Uterus (tissue), 4 donors: ENCODE data around the gene UNC79. TPM values are rescaled to one million over a fixed set of nuclear protein-coding genes. Genes with fewer than 3 reads are reported as not detected.

ENCODE experiments used
- DNase-seq, 2 donors: peaks; one replicate each; pipeline ENCODE4 v3.0.0-alpha.2; 2019 to 2020
- H3K27ac ChIP-seq, 2 donors: fragments of 200-600 bp; sonication (generic); 1 replicate in 1 of 2; 2 replicates in 1 of 2; pipeline ENCODE4 v1.5.1; 2016 to 2018
- H3K27me3 ChIP-seq, 2 donors: fragments of 200-600 bp; sonication (generic); one replicate each; pipeline ENCODE4 v1.5.1; 2018 to 2019; ENCODE audit warnings: control low read depth in 1 of 2
- H3K36me3 ChIP-seq, 2 donors: fragments of 200-600 bp; sonication (generic); one replicate each; pipeline ENCODE4 v1.5.1; 2019; ENCODE audit warnings: control low read depth in 1 of 2
- H3K4me1 ChIP-seq, 2 donors: fragments of 200-600 bp; sonication (generic); one replicate each; pipeline ENCODE4 v1.5.1; 2018 to 2019; ENCODE audit warnings: control low read depth in 1 of 2
- H3K4me3 ChIP-seq, 2 donors: fragments of 200-600 bp; sonication (generic); 1 replicate in 1 of 2; 2 replicates in 1 of 2; pipeline ENCODE4 v1.5.1; 2018 to 2019; ENCODE audit warnings: mild to moderate bottlenecking in 1 of 2
- H3K9me3 ChIP-seq, 2 donors: fragments of 200-600 bp; sonication (generic); one replicate each; pipeline ENCODE4 v1.5.1; 2019; ENCODE audit warnings: control low read depth in 1 of 2
- POLR2A ChIP-seq, 2 donors: fragments of 450-650 bp; IDR thresholded peaks; one replicate each; pipeline ENCODE4 v1.6.1; 2016; ENCODE audit warnings: antibody characterized with exemption in 2 of 2, mild to moderate bottlenecking in 1 of 2, moderate library complexity in 1 of 2
- intact Hi-C: fragments of 100-400 bp; cut with DNase I; formaldehyde crosslinking; loops from one replicate; pipeline ENCODE4 v1.15.1; 2023; ENCODE audit warnings: low total_unique reads
- total RNA-seq, 4 donors: library from RNA; depleted of rRNA in 3 of 4; stranded (reverse); fragments of >200 nt in 3 of 4; gene quantifications; one replicate each; pipeline versions ENCODE4 v1.1.0 to v1.2.4, GENCODE V29; 2014 to 2023
- TF ChIP-seq, protein P1 (sequence below), 4 experiments: fragments of 200-600 bp in 2 of 4; fragments of 450-650 bp in 2 of 4; sonication (generic) in 2 of 4; IDR thresholded peaks; one replicate each; pipeline ENCODE4 v1.5.1; 2016 to 2019; ENCODE audit warnings: antibody characterized with exemption in 4 of 4, mild to moderate bottlenecking in 2 of 4, moderate library complexity in 1 of 4
- donor health status: DM: yes; HTN: yes; CAD: no.

The UNC79 gene
- total RNA-seq, 4 donors from 2014 or later, result 0.24 to 0.35 TPM; not detected in 2

DNA sequence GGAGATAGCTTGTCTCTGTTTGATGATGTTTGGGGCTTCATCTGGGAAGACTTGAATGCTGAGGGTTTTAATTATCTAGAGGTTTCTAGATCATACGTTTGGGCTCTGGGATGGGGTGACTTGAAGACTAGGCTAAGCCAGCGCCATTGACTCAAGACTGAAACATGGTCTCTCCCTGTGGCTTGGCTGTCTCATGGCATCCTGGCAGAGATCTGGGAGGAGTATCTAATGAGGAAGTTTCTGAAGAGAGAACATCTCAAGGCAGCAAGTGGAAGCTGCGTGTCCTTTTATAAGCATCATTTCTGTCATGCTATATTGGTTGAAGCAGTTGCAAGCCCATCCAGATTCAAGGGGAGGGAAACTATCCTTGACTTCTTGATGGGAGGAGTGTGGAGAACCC lies 104.8 kb downstream of the UNC79 start:
- TF ChIP-seq POLR2A (IDR thresholded peaks at IDR 0.05), result no peak
- TF ChIP-seq, protein P1, sequence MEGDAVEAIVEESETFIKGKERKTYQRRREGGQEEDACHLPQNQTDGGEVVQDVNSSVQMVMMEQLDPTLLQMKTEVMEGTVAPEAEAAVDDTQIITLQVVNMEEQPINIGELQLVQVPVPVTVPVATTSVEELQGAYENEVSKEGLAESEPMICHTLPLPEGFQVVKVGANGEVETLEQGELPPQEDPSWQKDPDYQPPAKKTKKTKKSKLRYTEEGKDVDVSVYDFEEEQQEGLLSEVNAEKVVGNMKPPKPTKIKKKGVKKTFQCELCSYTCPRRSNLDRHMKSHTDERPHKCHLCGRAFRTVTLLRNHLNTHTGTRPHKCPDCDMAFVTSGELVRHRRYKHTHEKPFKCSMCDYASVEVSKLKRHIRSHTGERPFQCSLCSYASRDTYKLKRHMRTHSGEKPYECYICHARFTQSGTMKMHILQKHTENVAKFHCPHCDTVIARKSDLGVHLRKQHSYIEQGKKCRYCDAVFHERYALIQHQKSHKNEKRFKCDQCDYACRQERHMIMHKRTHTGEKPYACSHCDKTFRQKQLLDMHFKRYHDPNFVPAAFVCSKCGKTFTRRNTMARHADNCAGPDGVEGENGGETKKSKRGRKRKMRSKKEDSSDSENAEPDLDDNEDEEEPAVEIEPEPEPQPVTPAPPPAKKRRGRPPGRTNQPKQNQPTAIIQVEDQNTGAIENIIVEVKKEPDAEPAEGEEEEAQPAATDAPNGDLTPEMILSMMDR (IDR thresholded peaks at IDR 0.05), result no peak
- H3K36me3 ChIP-seq, result no peaks in the 10 kb centered on the region
- H3K27me3 ChIP-seq, result no peaks in the 10 kb centered on the region
- no peaks in the 10 kb centered on the region for H3K9me3 ChIP-seq
- H3K4me3 ChIP-seq, result no peak overlapping the region
- no peaks in the 10 kb centered on the region for H3K4me1 ChIP-seq
- DNase-seq, result no peak
- intact Hi-C loops, result no loop called here
- H3K27ac ChIP-seq, result no peak overlapping the region

DNA sequence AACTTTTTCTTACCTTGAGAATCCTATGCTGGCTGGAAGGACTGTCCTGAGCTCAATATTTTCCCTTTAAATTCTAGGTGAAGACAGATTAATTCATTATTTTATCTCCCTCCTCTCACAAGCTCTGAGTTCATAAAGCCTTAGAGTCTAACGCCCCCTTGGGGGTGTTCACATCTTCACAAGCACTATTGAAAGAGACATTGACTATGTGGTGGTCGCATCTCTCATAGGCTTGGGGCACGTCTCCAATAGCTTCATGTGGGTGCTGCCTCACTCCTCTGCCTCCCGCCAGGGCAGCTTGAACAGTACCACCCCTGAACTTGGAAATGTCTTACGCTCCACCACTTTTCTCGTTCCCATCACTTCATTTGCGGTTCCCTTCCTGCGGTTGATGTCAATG lies 106.2 kb downstream of the UNC79 start:
- Histone ChIP-seq H3K4me1 (no peaks in the 10 kb centered on the region), H3K4me3 (no peak overlapping the region), H3K9me3 (no peaks in the 10 kb centered on the region), H3K27me3 (no peaks in the 10 kb centered on the region), H3K36me3 (no peaks in the 10 kb centered on the region), H3K27ac (no peak overlapping the region)
- no peak for DNase-seq
- TF ChIP-seq, protein P1 (IDR thresholded peaks at IDR 0.05), result no peak
- TF ChIP-seq POLR2A (IDR thresholded peaks at IDR 0.05), result no peak
- intact Hi-C loops, result no loop called here

DNA sequence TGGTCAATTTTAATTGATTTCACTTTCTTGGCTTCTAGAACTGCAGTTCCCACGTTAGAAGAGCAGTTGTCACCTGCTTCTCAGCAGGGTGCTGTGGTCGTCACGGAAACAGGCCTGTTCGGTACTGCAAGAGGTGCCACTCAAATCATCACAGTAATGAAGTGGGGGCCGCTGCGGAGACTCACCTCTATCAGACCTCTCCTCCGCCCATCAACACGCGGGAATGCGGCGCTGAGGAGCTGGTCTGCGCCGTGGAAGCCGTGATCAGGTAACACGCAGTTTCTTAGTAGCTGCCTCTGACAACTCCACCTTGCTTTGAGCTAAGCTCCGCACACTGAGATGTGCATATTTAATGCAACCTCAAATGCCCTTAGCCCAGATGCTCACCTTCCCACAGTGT lies 107.2 kb downstream of the UNC79 start:
- Histone ChIP-seq H3K9me3 (no peaks in the 10 kb centered on the region), H3K4me3 (no peak overlapping the region), H3K36me3 (no peaks in the 10 kb centered on the region), H3K27me3 (no peaks in the 10 kb centered on the region), H3K4me1 (no peaks in the 10 kb centered on the region), H3K27ac (no peak overlapping the region)
- intact Hi-C loops, result no loop called here
- TF ChIP-seq, protein P1 (IDR thresholded peaks at IDR 0.05), result no peak
- no peak for TF ChIP-seq POLR2A (IDR thresholded peaks at IDR 0.05)
- no peak for DNase-seq

DNA sequence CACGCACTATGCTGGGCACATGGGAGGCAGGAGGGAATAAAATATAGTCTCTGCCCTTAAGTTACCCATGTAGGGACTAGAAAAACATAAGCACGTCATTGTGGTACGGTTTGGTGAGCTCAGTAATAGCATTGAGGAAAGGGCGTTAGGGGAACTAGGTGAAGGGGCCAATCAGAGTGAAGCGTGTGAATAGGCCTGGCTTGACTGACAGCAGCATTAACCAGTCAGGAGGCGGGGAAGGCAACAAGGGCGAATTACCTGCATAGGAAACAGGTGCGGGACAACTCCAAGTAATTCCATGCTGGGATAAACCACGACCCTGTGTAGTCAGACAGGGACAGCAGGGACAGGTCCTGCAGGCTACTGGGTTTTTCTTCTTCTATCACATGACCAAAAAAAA lies 107.7 kb downstream of the UNC79 start:
- TF ChIP-seq, protein P1 (IDR thresholded peaks at IDR 0.05), result no peak
- no peak for TF ChIP-seq POLR2A (IDR thresholded peaks at IDR 0.05)
- Histone ChIP-seq H3K27ac (no peak overlapping the region), H3K4me3 (no peak overlapping the region), H3K27me3 (no peaks in the 10 kb centered on the region), H3K36me3 (no peaks in the 10 kb centered on the region), H3K4me1 (no peaks in the 10 kb centered on the region), H3K9me3 (no peaks in the 10 kb centered on the region)
- intact Hi-C loops, result no loop called here
- DNase-seq, result no peak

DNA sequence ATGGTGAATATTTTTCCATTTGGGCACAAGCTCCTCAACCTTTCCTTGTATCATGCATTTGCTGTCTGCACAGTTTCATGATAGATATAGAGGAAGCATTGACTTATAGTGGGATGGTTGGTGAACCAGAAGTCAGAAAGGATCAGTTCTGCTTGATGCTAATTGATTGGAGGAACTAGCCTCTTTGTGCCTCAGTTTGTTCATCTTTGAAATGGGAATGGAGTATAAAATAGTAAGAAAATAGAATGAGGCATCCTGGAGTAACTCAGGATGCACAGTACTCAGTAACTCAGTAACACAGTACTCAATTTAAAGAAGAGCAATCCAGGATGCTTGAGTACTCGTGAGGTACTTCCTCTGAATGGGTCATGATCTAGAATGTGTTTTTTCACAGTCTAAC lies 109.5 kb downstream of the UNC79 start:
- no peaks in the 10 kb centered on the region for H3K27me3 ChIP-seq
- H3K36me3 ChIP-seq, result no peaks in the 10 kb centered on the region
- intact Hi-C loops, result no loop called here
- no peaks in the 10 kb centered on the region for H3K4me1 ChIP-seq
- H3K9me3 ChIP-seq, result no peaks in the 10 kb centered on the region
- H3K27ac ChIP-seq, result no peak overlapping the region
- TF ChIP-seq, protein P1 (IDR thresholded peaks at IDR 0.05), result no peak
- TF ChIP-seq POLR2A (IDR thresholded peaks at IDR 0.05), result no peak
- no peak for DNase-seq
- H3K4me3 ChIP-seq, result no peak overlapping the region
